Measurements from ENCODE around the gene LILRB2. TPM values are rescaled to one million over a fixed set of nuclear protein-coding genes. Genes with fewer than 3 reads are reported as not detected.
"Not testable (repeated sequence)": the region's sequence is repeated elsewhere in the genome, so short reads cannot be mapped to it uniquely, and the experiment has no call there.

LILRB2 gene
- total RNA-seq, 6 experiments from 2014 or later, result 1.6 to 9.8 (median 3.0) TPM

- no peak for TF ChIP-seq POLR2A (IDR thresholded peaks at IDR 0.05)
- TF ChIP-seq, protein P1, sequence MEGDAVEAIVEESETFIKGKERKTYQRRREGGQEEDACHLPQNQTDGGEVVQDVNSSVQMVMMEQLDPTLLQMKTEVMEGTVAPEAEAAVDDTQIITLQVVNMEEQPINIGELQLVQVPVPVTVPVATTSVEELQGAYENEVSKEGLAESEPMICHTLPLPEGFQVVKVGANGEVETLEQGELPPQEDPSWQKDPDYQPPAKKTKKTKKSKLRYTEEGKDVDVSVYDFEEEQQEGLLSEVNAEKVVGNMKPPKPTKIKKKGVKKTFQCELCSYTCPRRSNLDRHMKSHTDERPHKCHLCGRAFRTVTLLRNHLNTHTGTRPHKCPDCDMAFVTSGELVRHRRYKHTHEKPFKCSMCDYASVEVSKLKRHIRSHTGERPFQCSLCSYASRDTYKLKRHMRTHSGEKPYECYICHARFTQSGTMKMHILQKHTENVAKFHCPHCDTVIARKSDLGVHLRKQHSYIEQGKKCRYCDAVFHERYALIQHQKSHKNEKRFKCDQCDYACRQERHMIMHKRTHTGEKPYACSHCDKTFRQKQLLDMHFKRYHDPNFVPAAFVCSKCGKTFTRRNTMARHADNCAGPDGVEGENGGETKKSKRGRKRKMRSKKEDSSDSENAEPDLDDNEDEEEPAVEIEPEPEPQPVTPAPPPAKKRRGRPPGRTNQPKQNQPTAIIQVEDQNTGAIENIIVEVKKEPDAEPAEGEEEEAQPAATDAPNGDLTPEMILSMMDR (IDR thresholded peaks at IDR 0.05), result no peak
- no peak overlapping the region for H3K27ac ChIP-seq
- H3K9me3 ChIP-seq, result no peaks in the 10 kb centered on the region
- H3K4me1 ChIP-seq, result no peaks in the 10 kb centered on the region
- intact Hi-C loops (cut with DNase I), result no loop called here
- WGBS (ENCODE audit: insufficient coverage, low coverage, low lambda C conversion rate, missing lambda C conversion rate), result 68% methylated on average over 5 of the region's 8 CpGs
- no peaks in the 10 kb centered on the region for H3K36me3 ChIP-seq
- H3K4me3 ChIP-seq, result no peak overlapping the region
- DNase-seq (no peak), ATAC-seq (no peak)
- no peaks in the 10 kb centered on the region for H3K27me3 ChIP-seq
Observed at GRCh38 chr19:54229146-54229545, 51.8 kb downstream of the LILRB2 start.

DNA sequence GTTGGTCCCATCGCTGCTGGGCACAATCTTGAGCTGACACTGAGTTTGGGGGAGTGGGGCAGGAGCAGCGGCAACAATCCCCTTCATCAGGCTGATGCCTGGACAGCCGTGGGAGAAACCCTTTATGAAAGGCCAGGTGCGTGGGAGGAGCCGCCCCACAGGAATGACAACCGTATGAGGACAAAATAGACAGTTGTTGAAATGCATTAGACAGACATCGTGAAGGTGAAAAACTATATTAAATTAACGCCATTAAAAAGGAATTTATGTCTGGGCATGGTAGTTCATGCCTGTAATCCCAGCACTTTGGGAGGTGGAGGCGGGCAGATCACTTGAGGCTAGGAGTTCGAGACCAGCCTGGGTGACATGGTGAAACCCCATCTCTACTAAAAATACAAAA lies 56.3 kb downstream of the LILRB2 start:
- H3K4me3 ChIP-seq; H3K27ac ChIP-seq; DNase-seq; H3K9me3 ChIP-seq; H3K27me3 ChIP-seq; ATAC-seq; H3K36me3 ChIP-seq; H3K4me1 ChIP-seq; intact Hi-C loops (cut with DNase I): not testable (repeated sequence)
- WGBS (ENCODE audit: insufficient coverage, low coverage, low lambda C conversion rate, missing lambda C conversion rate), result 60% methylated on average over 5 of the region's 10 CpGs

DNA sequence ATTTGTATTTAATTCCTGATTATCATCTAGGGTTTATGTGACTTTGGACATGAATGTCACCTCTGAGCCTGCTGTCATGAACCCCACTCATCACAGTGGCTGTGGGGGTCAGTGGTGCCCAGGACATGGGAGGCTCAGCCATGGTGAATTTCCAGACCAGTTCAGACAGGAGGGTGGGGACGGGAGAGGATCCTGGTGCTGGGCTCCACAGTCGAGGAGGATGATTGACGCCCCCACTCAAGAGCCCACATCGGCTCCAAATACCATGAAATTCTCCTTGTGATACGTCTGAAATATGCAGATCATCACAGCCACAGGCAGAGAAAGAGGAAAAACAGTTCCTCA lies 57.0 kb downstream of the LILRB2 start:
- H3K4me1 ChIP-seq; H3K36me3 ChIP-seq; H3K27ac ChIP-seq; H3K4me3 ChIP-seq; H3K27me3 ChIP-seq; H3K9me3 ChIP-seq; intact Hi-C loops (cut with DNase I); DNase-seq; ATAC-seq: not testable (repeated sequence)
- WGBS (ENCODE audit: insufficient coverage, low coverage, low lambda C conversion rate, missing lambda C conversion rate), result 40% methylated on average over 4 of the region's 5 CpGs

Small RNAs within 50 kb of the gene (microRNA-seq; reads per million reads assigned to microRNA genes)
- gene MIR4752, result 0 reads per million in 2 donors

Small RNAs within 50 kb of the gene (small RNA-seq; reads per million reads assigned to genes)
- gene AC245884.12, result 0 reads per million in 2 experiments
- gene MIR4752, result 0 reads per million in 2 experiments
- 0 reads per million in 2 experiments for gene RNU6-1307P

Other genes with a start within 250 kb of the LILRB2 start
- under 1 TPM in 1 of 6 experiments, not detected in 5; 0.37 TPM for gene VSTM1, start 217.2 kb downstream of the LILRB2 start, total RNA-seq
- not detected for gene TARM1, start 199.7 kb downstream of the LILRB2 start, total RNA-seq
- gene OSCAR, start 180.3 kb downstream of the LILRB2 start, total RNA-seq, result 1 to 10 TPM in 3 of 6 experiments, under 1 TPM in 3; 0.53 to 2.6 (median 1.0) TPM
- gene NDUFA3, start 178.3 kb downstream of the LILRB2 start, total RNA-seq, result 10 to 100 TPM; 29.2 to 77.3 (median 70.1) TPM
- 1 to 10 TPM; 3.5 to 8.2 (median 5.7) TPM for gene TFPT, start 165.5 kb downstream of the LILRB2 start, total RNA-seq
- 10 to 100 TPM; 22.1 to 34.9 (median 27.9) TPM for gene PRPF31, start 165.4 kb downstream of the LILRB2 start, total RNA-seq
- gene CNOT3, start 143.3 kb downstream of the LILRB2 start, total RNA-seq, result 10 to 100 TPM in 5 of 6 experiments, 1 to 10 TPM in 1; 7.1 to 21.6 (median 15.5) TPM
- 1 to 10 TPM; 1.2 to 3.5 (median 3.2) TPM for gene LENG1, start 121.4 kb downstream of the LILRB2 start, total RNA-seq
- 1 to 10 TPM in 3 of 6 experiments, under 1 TPM in 3; 0.18 to 2.4 (median 1.1) TPM for gene TMC4, start 108.0 kb downstream of the LILRB2 start, total RNA-seq
- gene MBOAT7, start 91.5 kb downstream of the LILRB2 start, total RNA-seq, result 10 to 100 TPM; 26.6 to 57.7 (median 32.9) TPM
- gene TSEN34, start 89.8 kb downstream of the LILRB2 start, total RNA-seq, result 10 to 100 TPM; 11.8 to 31.9 (median 17.9) TPM
- 100 to 1,000 TPM; 399 to 706 (median 486) TPM for gene RPS9, start 80.3 kb downstream of the LILRB2 start, total RNA-seq
- gene LILRB3, start 58.1 kb downstream of the LILRB2 start, total RNA-seq, result 1 to 10 TPM; 1.3 to 8.7 (median 6.2) TPM
- 1 to 10 TPM in 3 of 6 experiments, under 1 TPM in 3; 0.61 to 4.9 (median 0.98) TPM for gene LILRA6, start 38.3 kb downstream of the LILRB2 start, total RNA-seq
- 10 to 100 TPM in 2 of 6 experiments, 1 to 10 TPM in 4; 2.7 to 19.7 (median 8.4) TPM for gene LILRB5, start 23.8 kb downstream of the LILRB2 start, total RNA-seq
- 1 to 10 TPM in 5 of 6 experiments, under 1 TPM in 1; 0.98 to 4.3 (median 1.9) TPM for gene LILRA5, start 32.1 kb upstream of the LILRB2 start, total RNA-seq
- 1 to 10 TPM in 1 of 6 experiments, under 1 TPM in 2, not detected in 3; 0.12 to 1.2 (median 0.78) TPM for gene LILRA4, start 58.1 kb upstream of the LILRB2 start, total RNA-seq
- gene LAIR1, start 83.8 kb upstream of the LILRB2 start, total RNA-seq, result 10 to 100 TPM in 2 of 6 experiments, 1 to 10 TPM in 4; 2.9 to 15.3 (median 4.9) TPM
- gene TTYH1, start 134.4 kb upstream of the LILRB2 start, total RNA-seq, result under 1 TPM in 5 of 6 experiments, not detected in 1; 0.30 to 0.93 (median 0.35) TPM
- 10 to 100 TPM; 29.8 to 66.3 (median 41.1) TPM for gene LENG8, start 168.1 kb upstream of the LILRB2 start, total RNA-seq
- gene LENG9, start 182.7 kb upstream of the LILRB2 start, total RNA-seq, result 1 to 10 TPM; 1.5 to 5.7 (median 3.3) TPM
- gene CDC42EP5, start 192.2 kb upstream of the LILRB2 start, total RNA-seq, result 1 to 10 TPM; 1.3 to 3.7 (median 2.0) TPM
- gene LAIR2, start 221.7 kb upstream of the LILRB2 start, total RNA-seq, result under 1 TPM in 1 of 6 experiments, not detected in 5; 0.38 TPM

Measured in right lobe of liver (tissue), 6 donors.